ENCODE data around the gene KIF5A. TPM values are rescaled to one million over a fixed set of nuclear protein-coding genes. Genes with fewer than 3 reads are reported as not detected.
"Not testable (repeated sequence)": the region's sequence is repeated elsewhere in the genome, so short reads cannot be mapped to it uniquely, and the experiment has no call there.

The KIF5A gene
- total RNA-seq: not detected in 2 replicates
- polyA plus RNA-seq (2012): 0.04 TPM

- no peak for DNase-seq (ENCODE audit: low read depth)
Measured at GRCh38 chr12:57549909-57550640, at the start of gene KIF5A. Gene KIF5A, plus strand, starts transcription at chr12:57550044. Its CDS starts 228 bp downstream, at chr12:57550272.

GRCh38 chr12:57500213-57500612, 49.6 kb upstream of the KIF5A start:
- DNase-seq (ENCODE audit: low read depth): no peak

GRCh38 chr12:57502311-57502969, 47.4 kb upstream of the KIF5A start:
- not testable (repeated sequence) for DNase-seq (ENCODE audit: low read depth)

GRCh38 chr12:57506541-57506940, 43.3 kb upstream of the KIF5A start:
- not testable (repeated sequence) for DNase-seq (ENCODE audit: low read depth)

- DNase-seq (ENCODE audit: low read depth): not testable (repeated sequence)
Measured at GRCh38 chr12:57507796-57508195, 42.0 kb upstream of the KIF5A start.

- DNase-seq (ENCODE audit: low read depth): no peak
Measured at GRCh38 chr12:57511161-57511560, 38.7 kb upstream of the KIF5A start.

GRCh38 chr12:57511588-57512325, 38.1 kb upstream of the KIF5A start:
- DNase-seq (ENCODE audit: low read depth): no peak

GRCh38 chr12:57512665-57513064, 37.2 kb upstream of the KIF5A start:
- DNase-seq (ENCODE audit: low read depth): no peak

GRCh38 chr12:57513266-57513665, 36.6 kb upstream of the KIF5A start:
- DNase-seq (ENCODE audit: low read depth): no peak

- DNase-seq (ENCODE audit: low read depth): not testable (repeated sequence)
Measured at GRCh38 chr12:57513677-57514076, 36.2 kb upstream of the KIF5A start.

GRCh38 chr12:57514246-57514645, 35.6 kb upstream of the KIF5A start:
- DNase-seq (ENCODE audit: low read depth): not testable (repeated sequence)

GRCh38 chr12:57514720-57515407, 35.0 kb upstream of the KIF5A start:
- no peak for DNase-seq (ENCODE audit: low read depth)

GRCh38 chr12:57515408-57515933, 34.4 kb upstream of the KIF5A start:
- DNase-seq (ENCODE audit: low read depth): no peak

- DNase-seq (ENCODE audit: low read depth): no peak
Measured at GRCh38 chr12:57515934-57516541, 33.8 kb upstream of the KIF5A start.

- no peak for DNase-seq (ENCODE audit: low read depth)
Measured at GRCh38 chr12:57516617-57517153, 33.2 kb upstream of the KIF5A start.

- peak; percentile 67 for DNase-seq (ENCODE audit: low read depth)
Measured at GRCh38 chr12:57517187-57517586, 32.7 kb upstream of the KIF5A start.

GRCh38 chr12:57517718-57518117, 32.1 kb upstream of the KIF5A start:
- DNase-seq (ENCODE audit: low read depth): not testable (repeated sequence)

- DNase-seq (ENCODE audit: low read depth): peak; percentile 10
Measured at GRCh38 chr12:57518176-57518919, 31.5 kb upstream of the KIF5A start.

- peak; percentile 39 for DNase-seq (ENCODE audit: low read depth)
Measured at GRCh38 chr12:57518920-57519795, 30.7 kb upstream of the KIF5A start.

Measured in myocyte (in vitro differentiated cells).